Peyer's patch (tissue), 4 donors: ENCODE data around the gene SLC22A3. TPM values are rescaled to one million over a fixed set of nuclear protein-coding genes. Genes with fewer than 3 reads are reported as not detected.

Experiments
- DNase-seq, 3 donors: peaks; one replicate each; pipeline ENCODE4 v3.0.0-alpha.2; 2017 to 2019
- H3K27ac ChIP-seq, 4 donors: fragments of 200-600 bp; sonication (generic); one replicate each; pipeline ENCODE4 v1.5.1; 2016 to 2019
- H3K27me3 ChIP-seq, 2 donors: fragments of 200-600 bp; sonication (generic); one replicate each; pipeline ENCODE4 v1.5.1; 2019
- H3K36me3 ChIP-seq, 3 donors: fragments of 200-600 bp; sonication (generic); one replicate each; pipeline ENCODE4 v1.5.1; 2016 to 2019
- H3K4me1 ChIP-seq, 4 donors: fragments of 200-600 bp; sonication (generic); one replicate each; pipeline ENCODE4 v1.5.1; 2016 to 2019
- H3K4me3 ChIP-seq, 4 donors: fragments of 200-600 bp; sonication (generic); 1 replicate in 3 of 4; 2 replicates in 1 of 4; pipeline ENCODE4 v1.5.1; 2016 to 2019; ENCODE audit warnings: mild to moderate bottlenecking in 1 of 4
- H3K9me3 ChIP-seq, 4 donors: fragments of 200-600 bp; sonication (generic); one replicate each; pipeline ENCODE4 v1.5.1; 2016 to 2019; ENCODE audit warnings: mild to moderate bottlenecking in 1 of 4
- CTCF ChIP-seq, 6 experiments: fragments of 450-650 bp in 4 of 6; fragments of 200-600 bp in 2 of 6; sonication (generic) in 1 of 6; IDR thresholded peaks; one replicate each; pipeline ENCODE4 v1.5.1; 2017 to 2019; ENCODE audit warnings: antibody characterized with exemption in 6 of 6, mild to moderate bottlenecking in 3 of 6, moderate library complexity in 1 of 6
- POLR2A ChIP-seq, 2 donors: fragments of 450-650 bp; IDR thresholded peaks; one replicate each; pipeline ENCODE4 v1.5.1; 2017; ENCODE audit warnings: antibody characterized with exemption in 2 of 2, mild to moderate bottlenecking in 2 of 2, moderate library complexity in 2 of 2
- total RNA-seq, 4 donors: library from RNA; depleted of rRNA; stranded (reverse); fragments of >200 nt; gene quantifications; one replicate each; pipeline ENCODE4 v1.1.0, GENCODE V29; 2016

SLC22A3 gene
- total RNA-seq, 4 donors from 2014 or later: 2.5 to 10.6 (median 8.9) TPM

GRCh38 chr6:160316261-160316660 lies 31.9 kb upstream of the SLC22A3 start:
- Histone ChIP-seq H3K36me3 (no peaks in the 10 kb centered on the region), H3K4me1 (no peaks in the 10 kb centered on the region), H3K4me3 (no peak overlapping the region), H3K27ac (no peak overlapping the region), H3K9me3 (peaks cover 0 to 8% (median 0%) of the 10 kb centered on the region in 4 donors), H3K27me3 (no peaks in the 10 kb centered on the region)
- no peak for TF ChIP-seq CTCF (IDR thresholded peaks at IDR 0.05)
- TF ChIP-seq POLR2A (IDR thresholded peaks at IDR 0.05): no peak
- DNase-seq: no peak

GRCh38 chr6:160319246-160319645 lies 28.9 kb upstream of the SLC22A3 start:
- no peaks in the 10 kb centered on the region for H3K36me3 ChIP-seq
- no peak for DNase-seq
- H3K27me3 ChIP-seq: no peaks in the 10 kb centered on the region
- H3K4me1 ChIP-seq: no peaks in the 10 kb centered on the region
- H3K9me3 ChIP-seq: no peaks in the 10 kb centered on the region
- no peak overlapping the region for H3K4me3 ChIP-seq
- no peak for TF ChIP-seq CTCF (IDR thresholded peaks at IDR 0.05)
- TF ChIP-seq POLR2A (IDR thresholded peaks at IDR 0.05): no peak
- no peak overlapping the region for H3K27ac ChIP-seq

- H3K4me3 ChIP-seq: no peak overlapping the region
- H3K27ac ChIP-seq: no peak overlapping the region
- H3K36me3 ChIP-seq: no peaks in the 10 kb centered on the region
- no peaks in the 10 kb centered on the region for H3K4me1 ChIP-seq
- no peak for TF ChIP-seq CTCF (IDR thresholded peaks at IDR 0.05)
- no peak for TF ChIP-seq POLR2A (IDR thresholded peaks at IDR 0.05)
- DNase-seq: no peak
- no peaks in the 10 kb centered on the region for H3K9me3 ChIP-seq
- H3K27me3 ChIP-seq: no peaks in the 10 kb centered on the region
Observed at GRCh38 chr6:160321729-160322505, 26.3 kb upstream of the SLC22A3 start.

GRCh38 chr6:160327981-160328380 lies 20.2 kb upstream of the SLC22A3 start:
- TF ChIP-seq CTCF (IDR thresholded peaks at IDR 0.05): no peak
- TF ChIP-seq POLR2A (IDR thresholded peaks at IDR 0.05): no peak
- no peaks in the 10 kb centered on the region for H3K27me3 ChIP-seq
- no peak overlapping the region for H3K4me3 ChIP-seq
- H3K36me3 ChIP-seq: no peaks in the 10 kb centered on the region
- no peak for DNase-seq
- no peak overlapping the region for H3K27ac ChIP-seq
- H3K9me3 ChIP-seq: no peaks in the 10 kb centered on the region
- no peaks in the 10 kb centered on the region for H3K4me1 ChIP-seq

GRCh38 chr6:160328447-160328846 lies 19.7 kb upstream of the SLC22A3 start:
- Histone ChIP-seq H3K36me3 (no peaks in the 10 kb centered on the region), H3K4me3 (no peak overlapping the region), H3K9me3 (no peaks in the 10 kb centered on the region), H3K27me3 (no peaks in the 10 kb centered on the region), H3K4me1 (no peaks in the 10 kb centered on the region), H3K27ac (no peak overlapping the region)
- DNase-seq: no peak
- no peak for TF ChIP-seq CTCF (IDR thresholded peaks at IDR 0.05)
- TF ChIP-seq POLR2A (IDR thresholded peaks at IDR 0.05): no peak
